Dendritic cell treated with granulocyte-macrophage colony-stimulating factor and Interleukin-4, amounts not matched to agents 40 ng/mL and 50 ng/mL, for 4 days (primary cell): ENCODE data around the gene CDKL2.
A peak's percentile ranks its signal among the peaks of the same experiment; 100 is the strongest.

Source experiments
- H3K27ac Mint-ChIP-seq: one replicate; pipeline ENCODE4 v1.8.0; 2022; ENCODE audit warnings: mild to moderate bottlenecking, mixed read lengths
- H3K27me3 Mint-ChIP-seq: one replicate; pipeline ENCODE4 v1.8.0; 2022; ENCODE audit warnings: mild to moderate bottlenecking, mixed read lengths
- H3K36me3 Mint-ChIP-seq: one replicate; pipeline ENCODE4 v1.8.0; 2022; ENCODE audit warnings: low read depth, mixed read lengths
- H3K4me1 Mint-ChIP-seq: one replicate; pipeline ENCODE4 v1.8.0; 2022; ENCODE audit warnings: low read depth, mixed read lengths
- H3K4me3 Mint-ChIP-seq: one replicate; pipeline ENCODE4 v1.8.0; 2022; ENCODE audit warnings: mild to moderate bottlenecking, moderate library complexity, mixed read lengths
- H3K9me3 Mint-ChIP-seq: one replicate; pipeline ENCODE4 v1.8.0; 2022; ENCODE audit warnings: mixed read lengths
- intact Hi-C: fragments of 100-400 bp; cut with micrococcal nuclease; formaldehyde crosslinking; loops from one replicate; pipeline ENCODE4 v1.15.0; 2022

The CDKL2 gene

GRCh38 chr4:75630937-75631329 is 605 bp upstream of the CDKL2 start:
- peaks cover 24% of the 10 kb centered on the region for H3K27me3 Mint-ChIP-seq
- H3K9me3 Mint-ChIP-seq = no peaks in the 10 kb centered on the region
- intact Hi-C loops = no loop called here
- H3K4me3 Mint-ChIP-seq = peak overlapping the region; percentile 77
- peaks cover 19% of the 10 kb centered on the region for H3K4me1 Mint-ChIP-seq
- no peak overlapping the region for H3K27ac Mint-ChIP-seq
- no peaks in the 10 kb centered on the region for H3K36me3 Mint-ChIP-seq

- Mint-ChIP-seq H3K4me3 (no peak overlapping the region), H3K36me3 (no peaks in the 10 kb centered on the region), H3K4me1 (peaks cover 19% of the 10 kb centered on the region), H3K27me3 (peaks cover 24% of the 10 kb centered on the region), H3K27ac (no peak overlapping the region), H3K9me3 (no peaks in the 10 kb centered on the region)
- intact Hi-C loops = no loop called here
These were observed 1.1 kb downstream of the CDKL2 start for GRCh38 chr4:75629239-75629638.

GRCh38 chr4:75623026-75623425 is 7.3 kb downstream of the CDKL2 start:
- Mint-ChIP-seq H3K36me3 (no peaks in the 10 kb centered on the region), H3K4me3 (no peak overlapping the region), H3K9me3 (no peaks in the 10 kb centered on the region), H3K27ac (no peak overlapping the region), H3K4me1 (no peaks in the 10 kb centered on the region), H3K27me3 (peaks cover 4% of the 10 kb centered on the region)
- intact Hi-C loops = no loop called here

GRCh38 chr4:75621715-75622114 is 8.6 kb downstream of the CDKL2 start:
- no peak overlapping the region for H3K27ac Mint-ChIP-seq
- intact Hi-C loops = no loop called here
- no peaks in the 10 kb centered on the region for H3K9me3 Mint-ChIP-seq

GRCh38 chr4:75612306-75612705 is 18.0 kb downstream of the CDKL2 start:
- no peak overlapping the region for H3K27ac Mint-ChIP-seq
- H3K4me1 Mint-ChIP-seq = no peaks in the 10 kb centered on the region
- no peaks in the 10 kb centered on the region for H3K36me3 Mint-ChIP-seq
- H3K4me3 Mint-ChIP-seq = no peak overlapping the region
- no peaks in the 10 kb centered on the region for H3K27me3 Mint-ChIP-seq
- peaks cover 6% of the 10 kb centered on the region for H3K9me3 Mint-ChIP-seq
- intact Hi-C loops = no loop called here

More at GRCh38 chr4:75621715-75622114, 8.6 kb downstream of the CDKL2 start:
- H3K4me1 Mint-ChIP-seq = no peaks in the 10 kb centered on the region
- no peaks in the 10 kb centered on the region for H3K36me3 Mint-ChIP-seq
- no peak overlapping the region for H3K4me3 Mint-ChIP-seq
- peaks cover 4% of the 10 kb centered on the region for H3K27me3 Mint-ChIP-seq

GRCh38 chr4:75605928-75606327 is 24.4 kb downstream of the CDKL2 start:
- Mint-ChIP-seq H3K27ac (no peak overlapping the region), H3K4me3 (no peak overlapping the region), H3K9me3 (peaks cover 6% of the 10 kb centered on the region), H3K27me3 (no peaks in the 10 kb centered on the region), H3K36me3 (no peaks in the 10 kb centered on the region), H3K4me1 (no peaks in the 10 kb centered on the region)
- intact Hi-C loops = no loop called here

GRCh38 chr4:75599647-75600046 is 30.7 kb downstream of the CDKL2 start:
- H3K27me3 Mint-ChIP-seq = peaks cover 3% of the 10 kb centered on the region
- no peaks in the 10 kb centered on the region for H3K4me1 Mint-ChIP-seq
- H3K9me3 Mint-ChIP-seq = no peaks in the 10 kb centered on the region
- intact Hi-C loops = no loop called here
- H3K4me3 Mint-ChIP-seq = no peak overlapping the region
- H3K27ac Mint-ChIP-seq = no peak overlapping the region
- H3K36me3 Mint-ChIP-seq = no peaks in the 10 kb centered on the region

GRCh38 chr4:75598390-75598789 is 31.9 kb downstream of the CDKL2 start:
- intact Hi-C loops = no loop called here
- Mint-ChIP-seq H3K27ac (no peak overlapping the region), H3K27me3 (peaks cover 3% of the 10 kb centered on the region)

GRCh38 chr4:75596061-75596460 is 34.3 kb downstream of the CDKL2 start:
- Mint-ChIP-seq H3K9me3 (no peaks in the 10 kb centered on the region), H3K4me1 (no peaks in the 10 kb centered on the region), H3K4me3 (no peak overlapping the region), H3K36me3 (no peaks in the 10 kb centered on the region), H3K27ac (no peak overlapping the region), H3K27me3 (peaks cover 3% of the 10 kb centered on the region)
- intact Hi-C loops = no loop called here

More at GRCh38 chr4:75598390-75598789, 31.9 kb downstream of the CDKL2 start:
- Mint-ChIP-seq H3K4me3 (no peak overlapping the region), H3K36me3 (no peaks in the 10 kb centered on the region), H3K9me3 (no peaks in the 10 kb centered on the region), H3K4me1 (no peaks in the 10 kb centered on the region)

- intact Hi-C loops = no loop called here
- H3K36me3 Mint-ChIP-seq = no peaks in the 10 kb centered on the region
- H3K27ac Mint-ChIP-seq = no peak overlapping the region
- no peak overlapping the region for H3K4me3 Mint-ChIP-seq
- H3K4me1 Mint-ChIP-seq = no peaks in the 10 kb centered on the region
- H3K27me3 Mint-ChIP-seq = no peaks in the 10 kb centered on the region
- H3K9me3 Mint-ChIP-seq = no peaks in the 10 kb centered on the region
These were observed 36.9 kb downstream of the CDKL2 start for GRCh38 chr4:75593393-75593792.

GRCh38 chr4:75584067-75584466 is 46.3 kb downstream of the CDKL2 start:
- no peak overlapping the region for H3K4me3 Mint-ChIP-seq
- H3K9me3 Mint-ChIP-seq = no peaks in the 10 kb centered on the region
- H3K4me1 Mint-ChIP-seq = no peaks in the 10 kb centered on the region
- no peak overlapping the region for H3K27ac Mint-ChIP-seq
- intact Hi-C loops = no loop called here
- H3K27me3 Mint-ChIP-seq = no peaks in the 10 kb centered on the region
- no peaks in the 10 kb centered on the region for H3K36me3 Mint-ChIP-seq

GRCh38 chr4:75567725-75568124 is 62.6 kb downstream of the CDKL2 start:
- Mint-ChIP-seq H3K36me3 (no peaks in the 10 kb centered on the region), H3K27ac (no peak overlapping the region), H3K9me3 (no peaks in the 10 kb centered on the region), H3K27me3 (no peaks in the 10 kb centered on the region), H3K4me3 (no peak overlapping the region), H3K4me1 (peaks cover 29% of the 10 kb centered on the region)
- intact Hi-C loops = no loop called here

GRCh38 chr4:75566911-75567310 is 63.4 kb downstream of the CDKL2 start:
- peaks cover 32% of the 10 kb centered on the region for H3K4me1 Mint-ChIP-seq
- intact Hi-C loops = no loop called here
- H3K9me3 Mint-ChIP-seq = no peaks in the 10 kb centered on the region
- H3K27me3 Mint-ChIP-seq = no peaks in the 10 kb centered on the region
- no peak overlapping the region for H3K27ac Mint-ChIP-seq
- no peak overlapping the region for H3K4me3 Mint-ChIP-seq
- H3K36me3 Mint-ChIP-seq = no peaks in the 10 kb centered on the region

GRCh38 chr4:75565481-75565880 is 64.8 kb downstream of the CDKL2 start:
- Mint-ChIP-seq H3K4me3 (no peak overlapping the region), H3K9me3 (no peaks in the 10 kb centered on the region), H3K27ac (no peak overlapping the region), H3K27me3 (no peaks in the 10 kb centered on the region), H3K4me1 (peaks cover 35% of the 10 kb centered on the region), H3K36me3 (no peaks in the 10 kb centered on the region)
- intact Hi-C loops = no loop called here

- no peak overlapping the region for H3K4me3 Mint-ChIP-seq
- peaks cover 35% of the 10 kb centered on the region for H3K4me1 Mint-ChIP-seq
- no peaks in the 10 kb centered on the region for H3K9me3 Mint-ChIP-seq
- no peaks in the 10 kb centered on the region for H3K27me3 Mint-ChIP-seq
- no peak overlapping the region for H3K27ac Mint-ChIP-seq
- no peaks in the 10 kb centered on the region for H3K36me3 Mint-ChIP-seq
- intact Hi-C loops = no loop called here
These were observed 66.3 kb downstream of the CDKL2 start for GRCh38 chr4:75564023-75564422.
